GM19193 (cell line): Measurements from ENCODE around the gene CS.

Experiments used
- POLR2A ChIP-seq: IDR thresholded peaks from 4 replicates; pipeline ENCODE4 v1.6.1; 2011; ENCODE audit not compliant: insufficient read depth, insufficient read length; ENCODE audit errors: extremely low read depth

Gene CS

DNA sequence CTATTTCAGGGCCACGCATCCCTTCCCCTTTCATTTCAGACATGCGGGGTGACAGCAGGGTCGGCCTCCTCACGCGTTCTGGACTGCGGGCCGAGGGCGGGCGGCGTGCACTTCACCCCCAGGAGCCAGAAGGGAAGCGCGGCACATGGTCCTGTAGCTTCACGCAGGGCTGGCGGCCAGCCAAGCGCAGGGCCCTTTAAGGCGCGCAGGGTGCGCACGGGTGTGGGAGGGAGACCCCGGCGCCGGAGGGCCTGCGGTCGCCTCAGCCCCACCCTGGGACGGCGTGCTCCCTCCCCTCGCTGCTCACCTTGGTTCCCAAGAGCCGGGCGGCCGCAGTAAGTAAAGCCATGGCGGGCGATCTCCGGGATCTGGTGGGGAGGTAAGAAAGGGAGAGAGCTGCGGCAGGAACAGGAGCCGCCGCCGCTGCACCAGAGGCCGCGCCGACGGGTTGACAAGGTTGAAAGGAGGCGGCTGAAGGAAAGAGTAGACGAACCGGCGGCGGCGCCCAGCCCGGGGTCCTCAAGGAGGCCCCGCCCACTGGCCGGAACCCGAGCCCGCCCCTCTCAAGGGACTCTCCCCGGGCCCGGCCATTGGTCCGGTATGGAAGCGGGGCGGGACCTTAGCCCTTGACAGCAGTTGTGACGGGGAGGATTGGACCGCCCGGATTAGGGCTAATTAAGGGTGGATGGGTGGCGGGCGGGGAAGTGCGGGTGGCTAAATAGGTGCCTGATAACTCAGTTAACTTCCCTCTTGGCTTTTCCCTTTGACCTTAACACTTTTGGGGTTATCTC lies at the start of gene CS:
Gene CS, minus strand, starts transcription at position 478 of the 791 bp plus-strand sequence. Its CDS starts 129 bp downstream, at position 349.
- peak; percentile 76 for TF ChIP-seq POLR2A

DNA sequence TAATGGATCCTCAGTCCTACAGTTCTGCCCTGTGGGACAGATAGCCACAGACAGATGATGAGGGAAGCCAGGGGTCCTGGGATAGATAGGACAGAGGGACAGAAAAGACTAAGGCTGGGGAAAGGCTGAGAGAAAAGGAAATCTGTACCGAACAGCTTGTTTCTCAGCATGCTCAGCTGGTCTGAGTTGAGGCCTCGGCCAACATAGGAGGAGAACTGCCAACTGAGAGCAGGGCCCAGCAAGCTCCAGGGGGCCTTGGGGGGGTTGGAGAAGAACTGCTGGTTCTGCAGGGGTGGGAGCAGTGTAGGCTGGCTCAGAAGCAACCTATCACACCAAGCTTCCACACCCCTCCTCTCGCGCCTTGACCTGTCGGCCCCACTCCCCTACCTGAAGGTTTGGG lies 48.6 kb upstream of the CS start:
- peak; percentile 15 for TF ChIP-seq POLR2A

- TF ChIP-seq POLR2A: no peak
Observed at GRCh38 chr12:56346675-56347074, 46.5 kb upstream of the CS start.

GRCh38 chr12:56341616-56342015 lies 41.5 kb upstream of the CS start:
- no peak for TF ChIP-seq POLR2A

GRCh38 chr12:56339158-56339422 lies 39.0 kb upstream of the CS start:
- TF ChIP-seq POLR2A: no peak

GRCh38 chr12:56338308-56339157 lies 38.4 kb upstream of the CS start, which contains the start of gene IL23A:
Gene IL23A (plus strand): TSS chr12:56338884. CDS start chr12:56339045, 161 bp downstream.
- TF ChIP-seq POLR2A: peak; percentile 48

DNA sequence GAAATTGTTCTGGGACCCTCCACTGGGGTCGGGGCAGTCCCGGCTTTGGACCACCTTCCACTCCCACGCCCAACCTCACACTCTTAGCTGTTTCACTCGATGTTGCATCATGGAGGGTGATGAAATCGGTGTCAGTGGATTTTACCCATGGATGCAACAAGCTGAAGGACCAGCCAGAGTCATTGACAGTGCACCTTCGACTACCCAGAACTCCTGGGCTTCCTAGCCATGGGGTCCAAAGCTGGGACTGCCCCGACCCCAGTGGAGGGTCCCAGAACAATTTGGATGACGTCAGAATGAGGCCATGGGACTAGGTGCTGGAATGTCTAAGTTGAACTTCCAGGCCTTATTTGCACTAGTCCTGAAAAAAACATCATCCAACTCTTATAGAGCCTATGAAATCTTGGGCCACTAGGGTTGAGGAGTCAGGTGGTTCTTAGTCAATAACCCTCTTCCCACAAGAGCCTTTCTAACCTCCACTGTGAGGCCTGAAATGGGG lies 37.7 kb upstream of the CS start:
- TF ChIP-seq POLR2A: no peak

- peak; percentile 51 for TF ChIP-seq POLR2A
Observed at GRCh38 chr12:56336361-56337167, 36.4 kb upstream of the CS start.

GRCh38 chr12:56334490-56334793 lies 34.3 kb upstream of the CS start:
- TF ChIP-seq POLR2A: no peak

- peak; percentile 87 for TF ChIP-seq POLR2A
Observed at GRCh38 chr12:56333679-56334489, 33.8 kb upstream of the CS start, which contains the start of gene PAN2. Gene PAN2 (minus strand): TSS chr12:56334000. CDS start chr12:56333094, 906 bp downstream.

DNA sequence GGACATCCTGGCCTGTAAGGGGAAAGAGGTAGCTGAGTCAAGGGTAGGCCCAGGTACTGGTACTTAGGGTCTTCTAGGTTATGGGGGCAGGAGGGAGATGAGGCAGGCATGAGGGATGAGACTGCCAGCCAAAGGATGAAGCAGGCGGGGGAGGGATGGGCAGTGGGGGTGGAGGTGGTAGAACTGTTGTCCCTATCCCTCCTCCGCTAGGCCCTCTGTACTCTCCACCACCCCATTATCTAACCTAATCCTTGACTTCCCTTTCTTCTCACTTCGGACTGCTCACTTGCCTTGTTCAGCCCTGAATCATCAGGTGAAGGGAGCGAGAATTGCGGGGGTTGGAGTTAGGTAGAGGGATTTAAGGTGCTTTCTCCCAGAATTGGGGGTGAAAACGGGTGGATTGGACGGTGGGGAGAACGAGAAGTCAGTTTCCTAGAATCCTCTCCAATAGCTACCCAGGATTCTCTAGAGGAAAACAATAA lies 33.1 kb upstream of the CS start:
- no peak for TF ChIP-seq POLR2A

DNA sequence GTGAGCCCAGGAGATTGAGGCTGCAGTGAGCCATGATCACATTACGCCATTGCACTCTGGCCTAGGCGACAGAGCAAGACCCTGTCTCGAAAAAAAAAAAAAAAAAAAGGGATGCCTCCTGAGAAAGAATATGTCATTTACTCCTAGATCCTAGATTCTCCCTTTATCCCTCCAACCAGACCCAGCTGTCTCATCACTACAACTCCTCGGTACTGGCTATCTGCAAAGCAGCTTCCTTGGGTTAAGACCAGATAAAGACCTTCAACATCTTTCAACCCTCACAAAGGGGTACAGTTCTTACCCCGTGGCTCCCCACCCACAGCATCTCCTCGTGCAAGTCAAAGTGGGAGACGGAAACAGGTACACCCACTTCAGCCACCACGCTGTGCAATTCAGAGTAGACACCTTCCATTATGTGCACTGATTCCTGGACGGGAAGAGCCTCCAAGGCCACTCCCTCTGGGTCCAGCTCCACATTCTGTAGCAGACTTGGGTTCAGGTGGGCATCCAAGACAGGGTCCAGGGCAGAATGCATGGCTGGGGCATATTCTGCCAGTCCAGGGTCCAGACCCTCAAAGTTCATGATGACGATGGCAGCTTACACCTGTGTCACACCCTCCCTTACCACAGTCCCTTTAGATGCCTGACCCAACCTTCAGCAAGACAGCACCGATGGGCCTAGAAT lies 32.5 kb upstream of the CS start:
- TF ChIP-seq POLR2A: peak; percentile 7

DNA sequence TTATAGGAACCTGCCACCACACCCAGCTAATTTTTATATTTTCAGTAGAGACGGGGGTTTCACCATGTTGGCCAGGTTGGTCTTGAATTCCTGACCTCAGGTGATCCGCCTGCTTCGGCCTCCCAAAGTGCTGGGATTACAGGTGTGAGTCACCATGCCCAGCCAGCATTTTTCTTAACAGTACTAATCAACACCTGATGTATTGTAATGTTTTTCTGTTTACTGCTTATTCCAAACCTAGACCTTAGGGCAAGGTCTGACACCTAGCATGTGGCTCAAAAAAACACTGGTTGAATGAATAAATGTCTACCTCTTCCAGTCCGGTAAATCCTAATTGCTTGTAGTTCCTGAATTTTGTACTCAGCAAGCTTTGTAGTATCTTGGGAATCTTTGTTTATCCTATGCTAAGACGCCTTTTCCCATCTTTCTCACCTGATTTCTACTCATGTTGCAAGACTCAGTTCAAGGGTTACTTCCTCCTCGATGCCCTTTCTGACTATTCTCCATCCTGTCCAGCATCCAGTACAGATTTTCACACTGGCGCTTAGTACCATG lies 30.9 kb upstream of the CS start:
- no peak for TF ChIP-seq POLR2A
